ENCODE data around the gene GLIS1.

The GLIS1 gene

GRCh38 chr1:53718443-53718842 is 20.5 kb downstream of the GLIS1 start:
- DNase-seq (ENCODE audit: low read depth in 1 of 2, low spot score in 1 of 2) = no peak

- DNase-seq (ENCODE audit: low read depth in 1 of 2, low spot score in 1 of 2) = no peak
Measured at GRCh38 chr1:53717025-53717804, 21.7 kb downstream of the GLIS1 start.

- DNase-seq (ENCODE audit: low read depth in 1 of 2, low spot score in 1 of 2) = no peak
Measured at GRCh38 chr1:53716150-53716549, 22.8 kb downstream of the GLIS1 start.

DNA sequence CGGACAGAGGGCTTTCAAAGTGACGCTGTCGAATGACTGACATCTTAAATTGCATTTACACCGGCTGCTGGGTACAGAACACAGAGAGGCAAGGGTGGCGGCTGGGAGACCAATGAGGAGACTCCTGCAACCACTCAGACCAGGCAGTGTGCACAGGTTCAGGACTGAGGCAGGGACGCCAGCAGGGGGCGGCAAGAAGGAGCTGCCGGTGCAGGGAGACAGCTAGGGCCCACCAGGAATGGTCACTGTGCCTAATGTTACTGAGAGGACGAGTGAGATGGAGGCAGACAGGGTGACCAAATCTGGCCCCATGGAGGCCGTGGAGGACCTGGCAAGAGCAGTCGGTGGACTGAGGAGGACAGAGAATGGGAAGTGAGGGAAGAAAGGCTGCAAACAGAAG is 23.5 kb downstream of the GLIS1 start:
- no peak for DNase-seq (ENCODE audit: low read depth in 1 of 2, low spot score in 1 of 2)

DNA sequence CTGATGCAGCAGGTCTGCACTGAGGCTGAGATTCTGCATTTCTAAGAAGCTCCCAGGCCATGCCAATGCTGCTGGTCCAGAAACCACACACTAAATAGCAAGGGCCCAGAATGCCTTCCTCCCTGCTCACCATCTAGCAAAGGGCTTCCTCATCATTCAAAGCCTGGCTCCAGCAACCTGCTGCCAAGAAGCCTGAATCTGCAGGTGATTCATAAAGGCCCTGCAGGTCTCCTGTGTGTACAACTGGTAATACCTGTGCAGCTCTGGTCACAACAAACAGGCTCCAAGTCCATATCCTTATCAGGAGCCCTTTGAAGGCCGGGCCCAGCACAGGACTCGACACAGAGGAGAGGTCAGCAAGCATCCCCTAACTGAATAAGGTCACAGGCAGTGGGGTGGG is 26.7 kb downstream of the GLIS1 start:
- DNase-seq (ENCODE audit: low read depth in 1 of 2, low spot score in 1 of 2) = no peak

GRCh38 chr1:53710584-53710983 is 28.4 kb downstream of the GLIS1 start:
- no peak for DNase-seq (ENCODE audit: low read depth in 1 of 2, low spot score in 1 of 2)

DNA sequence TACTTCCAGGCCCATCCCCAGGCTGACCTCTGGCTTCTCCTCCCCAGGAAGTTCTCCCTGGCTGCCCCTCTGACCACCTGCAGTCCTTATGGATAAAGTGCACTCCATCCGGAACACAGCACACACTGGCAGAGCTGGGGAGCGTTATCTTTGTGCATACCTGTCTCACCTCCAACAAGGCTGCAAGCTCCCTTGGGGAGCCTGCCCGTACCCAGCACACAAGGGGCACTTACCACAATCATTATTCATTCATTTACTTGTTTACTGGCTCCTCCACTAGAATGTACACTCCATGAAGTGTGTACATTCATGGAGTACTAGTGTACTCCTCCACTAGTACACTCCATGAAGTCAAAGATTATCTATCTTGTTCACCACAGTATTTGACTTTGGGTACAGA is 30.3 kb downstream of the GLIS1 start:
- DNase-seq (ENCODE audit: low read depth in 1 of 2, low spot score in 1 of 2) = no peak

DNA sequence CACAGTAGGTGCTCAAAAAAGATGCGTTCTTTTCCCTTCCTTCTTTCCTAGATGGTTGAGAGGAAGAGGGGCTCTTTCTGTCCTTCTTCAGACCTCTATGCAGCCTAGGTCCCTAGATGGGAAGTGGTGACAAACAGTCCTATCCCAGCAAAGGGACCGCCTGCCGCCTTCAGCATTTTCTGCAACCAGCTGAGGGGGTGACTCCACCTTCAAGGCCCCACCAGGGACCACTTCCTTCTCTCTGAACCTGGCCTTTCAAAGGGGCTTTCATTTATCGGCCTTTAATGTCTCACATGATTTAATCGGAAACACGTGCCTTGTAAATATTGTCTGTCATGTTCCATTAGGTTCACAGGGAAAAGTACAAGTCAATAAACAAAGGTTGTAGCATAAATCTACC is 32.6 kb downstream of the GLIS1 start:
- no peak for DNase-seq (ENCODE audit: low read depth in 1 of 2, low spot score in 1 of 2)

GRCh38 chr1:53705446-53706096 is 33.4 kb downstream of the GLIS1 start:
- DNase-seq (ENCODE audit: low read depth in 1 of 2, low spot score in 1 of 2) = no peak

- DNase-seq (ENCODE audit: low read depth in 1 of 2, low spot score in 1 of 2) = no peak
Measured at GRCh38 chr1:53704804-53705445, 34.0 kb downstream of the GLIS1 start.

DNA sequence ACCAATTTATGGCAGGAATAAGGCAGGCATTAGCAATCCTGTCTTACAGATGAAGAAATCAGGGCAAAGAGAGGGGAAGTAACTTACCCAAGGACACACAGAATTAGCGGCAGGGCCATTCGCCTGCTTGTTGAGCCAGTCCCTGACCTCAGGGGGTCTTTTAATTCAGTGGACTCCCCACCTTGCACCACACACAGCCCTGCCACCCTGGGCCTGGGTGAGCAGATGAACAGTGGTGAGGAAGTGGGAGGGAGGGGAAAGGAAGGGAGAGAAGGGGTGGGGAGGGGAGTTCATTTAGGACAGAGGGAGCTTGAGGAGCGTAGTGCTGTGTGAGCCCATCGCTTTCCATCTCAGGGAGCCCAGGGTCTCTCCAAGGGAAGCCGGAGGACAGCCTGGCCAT is 34.7 kb downstream of the GLIS1 start:
- no peak for DNase-seq (ENCODE audit: low read depth in 1 of 2, low spot score in 1 of 2)

GRCh38 chr1:53703174-53703573 is 35.8 kb downstream of the GLIS1 start:
- no peak for DNase-seq (ENCODE audit: low read depth in 1 of 2, low spot score in 1 of 2)

- no peak for DNase-seq (ENCODE audit: low read depth in 1 of 2, low spot score in 1 of 2)
Measured at GRCh38 chr1:53702341-53702740, 36.6 kb downstream of the GLIS1 start.

DNA sequence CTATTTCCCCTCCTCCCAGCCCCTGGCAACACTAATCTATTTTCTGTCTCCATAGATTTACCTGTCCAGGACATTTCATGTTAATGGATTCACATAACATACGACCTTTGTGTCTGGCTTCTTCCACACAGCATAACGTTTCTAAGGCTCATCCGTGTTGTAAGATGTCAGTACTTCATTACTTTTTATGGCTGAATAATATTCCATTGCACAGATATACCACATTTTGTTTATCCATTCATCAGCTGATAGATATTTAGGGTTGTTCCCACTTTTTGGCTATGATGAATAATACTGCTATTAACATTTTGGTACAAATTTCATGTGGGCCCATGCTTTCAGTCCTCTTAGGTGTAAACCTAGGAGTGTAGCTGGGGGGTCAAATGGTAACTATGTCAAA is 38.2 kb downstream of the GLIS1 start:
- DNase-seq (ENCODE audit: low read depth in 1 of 2, low spot score in 1 of 2) = no peak

DNA sequence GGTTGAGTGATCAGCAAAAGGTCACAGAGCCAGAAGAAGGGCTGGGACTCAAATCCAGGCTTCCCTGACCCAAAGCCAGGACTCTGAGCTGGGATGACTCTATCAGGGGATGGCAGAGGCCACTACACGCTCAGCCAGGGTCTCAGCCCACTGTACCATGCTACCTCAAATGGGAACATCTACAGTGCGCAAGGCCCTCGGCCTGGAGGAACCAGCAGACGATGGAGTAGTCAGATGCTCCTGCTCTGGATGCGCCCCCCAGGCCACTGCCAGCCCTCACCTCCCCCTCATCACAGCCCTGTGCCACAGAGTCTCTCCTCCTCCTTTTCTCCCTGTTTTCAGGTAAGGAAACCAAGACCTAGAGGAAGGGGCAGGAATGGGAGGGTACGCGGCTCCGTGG is 39.0 kb downstream of the GLIS1 start:
- DNase-seq (ENCODE audit: low read depth in 1 of 2, low spot score in 1 of 2) = no peak

DNA sequence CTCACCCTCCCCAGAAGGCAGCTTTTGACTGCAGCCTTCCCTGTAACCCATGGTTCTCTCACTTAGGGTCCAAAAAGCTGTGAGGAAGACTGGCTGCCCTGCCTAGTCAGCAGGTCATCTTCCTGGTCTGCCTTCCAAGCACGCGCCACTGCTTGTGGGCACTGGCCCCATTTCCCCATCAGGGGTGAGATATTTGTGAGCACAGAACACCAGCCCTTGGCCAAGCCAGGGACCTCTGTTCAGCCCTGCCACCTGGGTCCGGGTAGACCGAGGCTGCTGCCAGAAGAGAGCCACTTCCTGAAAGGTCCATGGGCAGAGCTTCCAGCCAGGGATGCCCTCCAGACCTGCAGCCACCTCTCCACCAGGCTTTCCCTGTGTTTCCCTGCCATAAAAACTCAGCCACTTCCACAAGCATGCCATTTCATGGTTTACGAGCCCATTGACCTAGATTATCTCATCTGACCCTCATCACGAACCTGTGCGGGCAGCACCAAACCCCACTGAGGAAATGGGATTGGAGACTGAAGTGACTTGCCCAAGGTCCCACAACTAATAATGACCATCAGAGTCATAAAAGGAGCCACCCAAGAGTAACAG is 40.5 kb downstream of the GLIS1 start:
- no peak for DNase-seq (ENCODE audit: low read depth in 1 of 2, low spot score in 1 of 2)

DNA sequence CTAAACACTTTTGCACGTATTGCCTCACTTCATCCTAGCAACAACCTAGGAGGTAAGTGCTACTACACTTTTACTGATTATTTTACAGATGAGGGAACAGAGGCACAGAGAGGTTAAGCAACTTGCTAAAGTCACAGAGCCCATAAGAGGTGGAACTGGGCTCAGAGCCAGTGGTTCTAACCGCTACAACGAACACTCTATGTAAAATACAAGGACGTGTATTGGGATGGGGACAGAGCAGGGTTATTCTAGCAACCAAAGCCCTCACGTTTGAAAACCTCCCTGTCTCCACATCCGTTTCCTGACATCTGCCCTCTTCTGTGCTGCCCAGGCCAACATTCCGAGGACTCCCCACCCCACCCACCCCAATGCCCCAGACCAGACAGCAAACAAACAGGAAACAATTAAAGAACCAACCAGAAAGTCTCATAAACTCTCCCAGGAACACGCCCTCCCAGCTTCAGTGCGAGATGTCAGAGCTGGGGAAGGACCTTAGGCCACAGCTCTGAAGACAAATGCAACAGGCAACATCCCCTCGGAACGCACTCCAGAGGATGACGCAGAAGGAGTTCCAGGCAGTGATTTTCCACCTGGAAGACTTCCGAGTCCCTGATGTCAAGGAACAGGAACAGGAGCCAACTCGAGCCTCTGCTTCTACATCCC is 41.1 kb downstream of the GLIS1 start:
- no peak for DNase-seq (ENCODE audit: low read depth in 1 of 2, low spot score in 1 of 2)

DNA sequence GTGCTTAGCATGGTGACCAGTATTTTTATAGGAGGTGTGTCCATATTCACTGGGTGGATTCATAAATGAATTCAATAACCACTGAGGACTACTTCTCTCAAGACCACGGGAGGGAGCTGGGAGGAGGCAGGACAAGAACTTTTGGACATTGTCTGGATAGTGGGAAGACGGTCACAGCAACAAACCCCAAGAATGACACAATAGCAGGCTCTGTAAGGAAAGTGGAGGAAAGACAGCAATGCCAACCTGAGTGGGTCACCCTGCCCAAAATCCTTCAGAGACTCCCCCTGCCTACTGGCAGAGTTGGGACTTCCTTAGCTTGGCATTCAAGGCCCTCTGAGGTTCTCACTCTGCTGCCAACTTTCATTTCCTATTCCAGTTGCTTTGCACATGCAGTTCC is 42.0 kb downstream of the GLIS1 start:
- DNase-seq (ENCODE audit: low read depth in 1 of 2, low spot score in 1 of 2) = no peak

GRCh38 chr1:53696571-53696970 is 42.4 kb downstream of the GLIS1 start:
- no peak for DNase-seq (ENCODE audit: low read depth in 1 of 2, low spot score in 1 of 2)

GRCh38 chr1:53696051-53696450 is 42.9 kb downstream of the GLIS1 start:
- no peak for DNase-seq (ENCODE audit: low read depth in 1 of 2, low spot score in 1 of 2)

- DNase-seq (ENCODE audit: low read depth in 1 of 2, low spot score in 1 of 2) = no peak
Measured at GRCh38 chr1:53695116-53695515, 43.8 kb downstream of the GLIS1 start.

GRCh38 chr1:53694718-53695091 is 44.3 kb downstream of the GLIS1 start:
- no peak for DNase-seq (ENCODE audit: low read depth in 1 of 2, low spot score in 1 of 2)

Data from stimulated activated CD4-positive, alpha-beta T cell treated with anti-CD3 and anti-CD28 coated beads, Interleukin-15, amount 100 ng/mL, for 1 hour (primary cell).